GM15510 (cell line): Measurements from ENCODE around the gene CCDC61.

Source experiments
- POLR2A ChIP-seq: IDR thresholded peaks from 3 replicates; pipeline ENCODE4 v1.6.1; 2011; ENCODE audit warnings: borderline replicate concordance; ENCODE audit not compliant: insufficient read length; ENCODE audit errors: extremely low read depth

The CCDC61 gene

GRCh38 chr19:45968626-45969025 is 26.6 kb upstream of the CCDC61 start:
- TF ChIP-seq POLR2A, result no peak

- no peak for TF ChIP-seq POLR2A
Observed at GRCh38 chr19:45969676-45970075, 25.6 kb upstream of the CCDC61 start.

- no peak for TF ChIP-seq POLR2A
Observed at GRCh38 chr19:45971260-45971902, 23.9 kb upstream of the CCDC61 start.

- TF ChIP-seq POLR2A, result no peak
Observed at GRCh38 chr19:45972081-45972946, 23.0 kb upstream of the CCDC61 start.

- no peak for TF ChIP-seq POLR2A
Observed at GRCh38 chr19:45972947-45973540, 22.2 kb upstream of the CCDC61 start.

- TF ChIP-seq POLR2A, result no peak
Observed at GRCh38 chr19:45973553-45974338, 21.5 kb upstream of the CCDC61 start, which contains the start of gene NOVA2. Gene NOVA2, minus strand, starts transcription at chr19:45973865. Its CDS starts 514 bp downstream, at chr19:45973351.

- no peak for TF ChIP-seq POLR2A
Observed at GRCh38 chr19:45975306-45976070, 19.8 kb upstream of the CCDC61 start.

- no peak for TF ChIP-seq POLR2A
Observed at GRCh38 chr19:45976178-45976577, 19.1 kb upstream of the CCDC61 start.

- no peak for TF ChIP-seq POLR2A
Observed at GRCh38 chr19:45978156-45978555, 17.1 kb upstream of the CCDC61 start.

- TF ChIP-seq POLR2A, result no peak
Observed at GRCh38 chr19:45981350-45981749, 13.9 kb upstream of the CCDC61 start.

- no peak for TF ChIP-seq POLR2A
Observed at GRCh38 chr19:45985321-45985720, 9.9 kb upstream of the CCDC61 start.

- TF ChIP-seq POLR2A, result no peak
Observed at GRCh38 chr19:45990113-45990728, 5.0 kb upstream of the CCDC61 start.

- TF ChIP-seq POLR2A, result no peak
Observed at GRCh38 chr19:45994456-45994997, 740 bp upstream of the CCDC61 start.
